K562 (cell line): Measurements from ENCODE around the gene C19orf12. TPM values are rescaled to one million over a fixed set of nuclear protein-coding genes. Genes with fewer than 3 reads are reported as not detected.

Source experiments
- ATAC-seq: fragments of 200-7000 bp; cut with Tn5 transposase; 3 replicates; pipeline ENCODE4 v1.9.1; 2020; ENCODE audit warnings: moderate library complexity
- BruUV-seq: library from RNA; stranded (reverse); fragments of 400-500 nt; replicated peaks from 2 replicates; lab custom pipeline; 2021; lab: Mats Ljungman, UMichigan
- CTCF ChIA-PET: fragments of 300-600 bp; formaldehyde crosslinking; extraction: SDS; loops from one replicate; lab custom pipeline; 2021; ENCODE audit warnings: low intra/inter-chr PET ratio; lab: Yijun Ruan, JAX
- POLR2A ChIA-PET: fragments of 300-600, 350-650 bp; sonication (Branson Sonifier 250); formaldehyde crosslinking; extraction: SDS; loops from one replicate; lab custom pipeline; 2021; ENCODE audit warnings: antibody characterized with exemption, inconsistent platforms; lab: Yijun Ruan, JAX
- DNase-seq, 4 experiments: peaks; one replicate each; pipeline versions ENCODE4 v3.0.0 to v3.0.0-alpha.2; 2011 to 2018; ENCODE audit warnings: low spot score in 3 of 4, mixed read lengths in 3 of 4; ENCODE audit errors: extremely low read depth in 1 of 4
- FAIRE-seq: peaks from 2 replicates; lab custom pipeline; 2011; peaks lifted over from hg19 to GRCh38; lab: Jason Lieb, UNC
- H2AFZ ChIP-seq: 2 replicates; pipeline ENCODE4 v1.6.0; 2011; ENCODE audit warnings: low read depth, low read length, control low read depth, inconsistent platforms
- H3K27ac ChIP-seq: fragments of 200-600 bp; 3 replicates; pipeline ENCODE4 v1.8.0; 2011; ENCODE audit warnings: low read depth, mild to moderate bottlenecking, control low read depth, inconsistent platforms, low read length, moderate library complexity, mixed read lengths; ENCODE audit errors: extremely low read depth
- H3K27me3 ChIP-seq, 2 experiments: fragments of 300-600 bp in 1 of 2; 2 replicates in 1 of 2; 3 replicates in 1 of 2; pipeline versions ENCODE4 v1.6.0 to v1.8.0; 2011; ENCODE audit warnings: inconsistent platforms in 2 of 2, low read length in 2 of 2, mild to moderate bottlenecking in 1 of 2, mixed read lengths in 1 of 2, moderate library complexity in 1 of 2; ENCODE audit not compliant: control insufficient read depth in 2 of 2, insufficient read depth in 2 of 2
- H3K36me3 ChIP-seq: fragments of 300-600 bp; 3 replicates; pipeline ENCODE4 v1.8.0; 2011; ENCODE audit warnings: mild to moderate bottlenecking, low read length, inconsistent platforms; ENCODE audit not compliant: control insufficient read depth, insufficient read depth
- H3K4me1 ChIP-seq, 2 experiments: fragments of 200-600 bp in 1 of 2; replicated peaks in 1 of 2; 2 replicates in 1 of 2; 3 replicates in 1 of 2; pipeline versions ENCODE4 v1.5.1 to v1.8.0; 2011; ENCODE audit warnings: inconsistent platforms in 2 of 2, low read length in 2 of 2, mild to moderate bottlenecking in 1 of 2, mixed read lengths in 1 of 2, moderate library complexity in 1 of 2; ENCODE audit not compliant: control insufficient read depth in 2 of 2, insufficient read depth in 2 of 2
- H3K4me2 ChIP-seq: 2 replicates; pipeline ENCODE4 v1.6.1; 2011; ENCODE audit warnings: low read length, control low read depth, inconsistent platforms, mixed read lengths; ENCODE audit not compliant: insufficient read depth
- H3K4me3 ChIP-seq: fragments of 200-600 bp; sonication (generic), shearing (Covaris generic); 2 replicates; pipeline ENCODE4 v1.5.1; 2016; ENCODE audit warnings: control low read depth, inconsistent platforms
- H3K79me2 ChIP-seq: fragments of 200-600 bp; 3 replicates; pipeline ENCODE4 v1.8.0; 2011; ENCODE audit warnings: low read length, inconsistent platforms; ENCODE audit not compliant: control insufficient read depth, insufficient read depth
- H3K9ac ChIP-seq, 2 experiments: 2 replicates each; pipeline versions ENCODE4 v1.6.0 to v1.6.1; 2011; ENCODE audit warnings: low read depth in 2 of 2, low read length in 2 of 2, control low read depth in 1 of 2, inconsistent platforms in 1 of 2, mild to moderate bottlenecking in 1 of 2, mixed read lengths in 1 of 2; ENCODE audit not compliant: insufficient read depth in 1 of 2
- H3K9me1 ChIP-seq: one replicate; pipeline ENCODE4 v1.6.0; 2011; ENCODE audit warnings: inconsistent platforms, mild to moderate bottlenecking, low read length, moderate library complexity; ENCODE audit not compliant: control insufficient read depth, insufficient read depth
- H3K9me3 ChIP-seq: replicated peaks from 2 replicates; pipeline ENCODE4 v1.5.1; 2011; ENCODE audit warnings: low read depth, low read length, inconsistent platforms; ENCODE audit not compliant: control insufficient read depth, insufficient read depth
- H4K20me1 ChIP-seq: replicated peaks from 2 replicates; pipeline ENCODE4 v1.6.1; 2011; ENCODE audit warnings: low read length, inconsistent platforms, mixed read lengths; ENCODE audit not compliant: control insufficient read depth, insufficient read depth
- CBX2 ChIP-seq: fragments of 200-600 bp; sonication (generic); IDR thresholded peaks from one replicate; pipeline ENCODE4 v1.6.1; 2012; ENCODE audit warnings: mild to moderate bottlenecking, low read length, inconsistent platforms; ENCODE audit not compliant: insufficient read depth, poor library complexity, severe bottlenecking
- HEY1 ChIP-seq: fragments of 250-450 bp; sonication (Bioruptor Pico); IDR thresholded peaks from 2 replicates; pipeline ENCODE4 v1.5.0; 2020; ENCODE audit warnings: mild to moderate bottlenecking, moderate library complexity, borderline replicate concordance
- HNRNPLL ChIP-seq: fragments of 200-400 bp; formaldehyde crosslinking; IDR thresholded peaks from 2 replicates; pipeline ENCODE4 v1.6.1; 2017; ENCODE audit warnings: low read length, low read depth, mild to moderate bottlenecking; ENCODE audit not compliant: poor library complexity, severe bottlenecking
- NR4A1 ChIP-seq, 2 experiments: fragments of 250-450 bp in 1 of 2; fragments of 450-650 bp in 1 of 2; sonication (Bioruptor Pico) in 1 of 2; IDR thresholded peaks; 2 replicates each; pipeline versions ENCODE4 v1.4.0 to v1.6.1; 2016 to 2020; ENCODE audit warnings: mild to moderate bottlenecking in 2 of 2, missing compliant biosample characterization in 1 of 2, missing genetic modification characterization in 1 of 2, moderate library complexity in 1 of 2
- SLC30A9 ChIP-seq: fragments of 250-450 bp; sonication (Bioruptor Pico); IDR thresholded peaks from 2 replicates; pipeline ENCODE4 v1.8.0; 2022; ENCODE audit warnings: mild to moderate bottlenecking, moderate library complexity
- WGBS: fragments of 100-300 bp; shearing (Covaris generic); methylation state at CpG from one replicate; pipeline ENCODE4 v1.1.6; 2016; ENCODE audit warnings: low coverage, mixed read lengths; ENCODE audit not compliant: insufficient coverage; ENCODE audit errors: missing lambda C conversion rate; 5-methylcytosine and 5-hydroxymethylcytosine counted together
- in situ Hi-C: fragments of 300-500 bp; cut with MboI; formaldehyde crosslinking; loops from 4 replicates; pipeline ENCODE4 v1.15.0; 2018; ENCODE audit warnings: inconsistent platforms, mixed read lengths
- intact Hi-C: fragments of 100-400 bp; cut with micrococcal nuclease; formaldehyde crosslinking; loops from 2 replicates; pipeline ENCODE4 v1.14.2; 2022
- polyA plus RNA-seq, 8 experiments: library from polyadenylated mRNA; depleted of rRNA in 4 of 8; stranded (reverse) in 5 of 8; unstranded in 3 of 8; fragments of >200 nt; fragmentation: Nextera tagmentation in 2 of 8; fragmentation: Illumina TruSeq in 1 of 8; extraction: Ambion mirVana in 2 of 8; extraction: Trizol in 1 of 8; gene quantifications; 2 replicates each; pipeline versions ENCODE4 v1.2.1 to v1.2.3, GENCODE V29; 2011 to 2014; ENCODE audit warnings: inconsistent platforms in 1 of 8, missing spikeins in 1 of 8
- total RNA-seq, 7 experiments: library from RNA; depleted of rRNA in 6 of 7; stranded (reverse); fragments of >200 nt in 6 of 7; fragmentation: Illumina TruSeq in 2 of 7; extraction: Trizol in 2 of 7; gene quantifications; 2 replicates each; pipeline versions ENCODE4 v1.2.1 to v1.2.3, GENCODE V29; 2011 to 2021; ENCODE audit warnings: low replicate concordance in 1 of 7
- TF ChIP-seq, protein P1 (sequence below): fragments of 450-650 bp; IDR thresholded peaks from 2 replicates; pipeline ENCODE4 v1.6.1; 2016; ENCODE audit warnings: low read depth, mild to moderate bottlenecking, moderate library complexity

The C19orf12 gene
- total and polyA plus RNA-seq, 9 of the 15 experiments (the other 6 are each of a cell fraction or from before 2014, with no cell fraction given): 1.9 to 14.5 (median 10.2) TPM

- peaks cover 44 to 56% of the 10 kb centered on the region in 2 experiments for H3K27me3 ChIP-seq
- in situ Hi-C loops: no loop called here
- no peak overlapping the region for H3K4me3 ChIP-seq
- DNase-seq (no peak), ATAC-seq (no peak), FAIRE-seq (no peak)
- H3K27ac ChIP-seq: no peak overlapping the region
- TF ChIP-seq NR4A1 (CRISPR knock-in tag; IDR thresholded peaks at IDR 0.05): no peak
- TF ChIP-seq NR4A1 (tag; IDR thresholded peaks at IDR 0.05): no peak
- peak; percentile 54 for TF ChIP-seq CBX2
- TF ChIP-seq HEY1 (CRISPR knock-in tag): no peak
- no TSS peak for BruUV-seq
- no peaks in the 10 kb centered on the region for H3K36me3 ChIP-seq
- no peaks in the 10 kb centered on the region for H3K9me3 ChIP-seq
- intact Hi-C loops: no loop called here
- H3K79me2 ChIP-seq: no peaks in the 10 kb centered on the region
- WGBS: 43% methylated on average over 14 of the region's 14 CpGs
- no peak overlapping the region for H3K9ac ChIP-seq
- peaks cover 0 to 9% of the 10 kb centered on the region in 2 experiments; a peak in 2 of 5 replicates for H3K4me1 ChIP-seq
- ChIA-PET POLR2A (interaction anchor here (2.3 kb wide), 1 partner anchor 8 kb away, joined by 8 read pairs; no protein-coding TSS in a partner anchor), CTCF (no interaction called here)
- no peaks in the 10 kb centered on the region for H3K9me1 ChIP-seq
- 0 out of 2 replicates have a peak, but pooled peaks cover 8% of the 10 kb centered on the region for H4K20me1 ChIP-seq
- no peak overlapping the region for H2AFZ ChIP-seq
- no peak overlapping the region for H3K4me2 ChIP-seq
Observed at GRCh38 chr19:29724746-29725145, 9.7 kb upstream of the C19orf12 start.

DNA sequence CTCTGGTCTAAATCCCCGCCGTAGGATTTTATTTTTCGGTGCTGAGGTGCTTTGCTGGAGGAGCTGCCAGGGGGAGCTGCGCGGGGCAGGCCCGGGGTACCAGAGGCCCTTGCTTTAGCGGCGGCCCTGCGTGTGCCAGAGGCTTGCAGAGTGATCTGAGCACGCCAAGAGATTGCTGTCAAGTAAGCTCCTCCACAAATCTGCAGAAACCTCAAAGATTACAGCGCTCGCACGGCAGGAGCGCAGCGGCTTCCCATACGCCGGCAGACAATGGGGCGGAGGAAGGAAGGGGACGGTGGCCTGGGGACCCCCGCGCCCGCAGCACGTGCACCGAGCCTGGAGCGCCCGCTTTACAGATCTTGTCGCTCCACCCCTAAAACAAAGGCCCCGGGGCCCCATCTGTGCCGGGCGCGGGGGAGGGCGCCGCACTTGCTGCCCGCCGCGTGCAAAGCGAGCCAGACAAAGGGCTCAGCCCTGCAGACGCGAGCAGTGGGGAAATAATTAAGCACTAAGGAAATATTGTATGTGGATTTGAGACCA, 9.1 kb upstream of the C19orf12 start:
- no peak for TF ChIP-seq SLC30A9 (CRISPR knock-in tag)
- TF ChIP-seq, protein P1, sequence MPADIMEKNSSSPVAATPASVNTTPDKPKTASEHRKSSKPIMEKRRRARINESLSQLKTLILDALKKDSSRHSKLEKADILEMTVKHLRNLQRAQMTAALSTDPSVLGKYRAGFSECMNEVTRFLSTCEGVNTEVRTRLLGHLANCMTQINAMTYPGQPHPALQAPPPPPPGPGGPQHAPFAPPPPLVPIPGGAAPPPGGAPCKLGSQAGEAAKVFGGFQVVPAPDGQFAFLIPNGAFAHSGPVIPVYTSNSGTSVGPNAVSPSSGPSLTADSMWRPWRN: 0 out of 2 replicates have a peak, but pooled peaks have one; percentile 45
- peak; percentile 35 for TF ChIP-seq HNRNPLL
- Histone ChIP-seq H3K9me3 (no peaks in the 10 kb centered on the region), H3K27me3 (peaks cover 44 to 56% of the 10 kb centered on the region in 2 experiments), H3K9me1 (no peaks in the 10 kb centered on the region), H3K27ac (no peak overlapping the region), H3K79me2 (no peaks in the 10 kb centered on the region), H4K20me1 (0 out of 2 replicates have a peak, but pooled peaks cover 8% of the 10 kb centered on the region), H3K4me2 (no peak overlapping the region), H3K36me3 (no peaks in the 10 kb centered on the region), H3K4me3 (no peak overlapping the region), H3K9ac (no peak overlapping the region), H3K4me1 (peaks cover 0 to 9% of the 10 kb centered on the region in 2 experiments; a peak in 2 of 5 replicates), H2AFZ (no peak overlapping the region)
- intact Hi-C loops (no loop called here), in situ Hi-C loops (no loop called here)
- DNase-seq: peak in 2 of 4 experiments; percentile 23
- POLR2A ChIA-PET: interaction anchor here (2.3 kb wide), 1 partner anchor 8 kb away, joined by 8 read pairs; no protein-coding TSS in a partner anchor
- CTCF ChIA-PET: interaction anchor here (0.6 kb wide), 2 partner anchors 150 to 196 kb away, joined by 3 read pairs; no protein-coding TSS in a partner anchor
- no TSS peak for BruUV-seq
- no peak for FAIRE-seq
- no peak; the same call in 2 of the 3 replicates for ATAC-seq
- 1% methylated on average over 38 of the region's 39 CpGs for WGBS
